HUES6 (cell line): Measurements from ENCODE around the gene DKC1.
A peak's percentile ranks its signal among the peaks of the same experiment; 100 is the strongest.
"Not testable (repeated sequence)": the region's sequence is repeated elsewhere in the genome, so short reads cannot be mapped to it uniquely, and the experiment has no call there.

Experiments
- H3K27ac ChIP-seq: 2 replicates; pipeline ENCODE4 v1.7.0; 2013; ENCODE audit warnings: low read depth, mild to moderate bottlenecking, low read length, inconsistent platforms
- H3K27me3 ChIP-seq: 2 replicates; pipeline ENCODE4 v1.6.1; 2013; ENCODE audit warnings: low read length; ENCODE audit not compliant: control insufficient read depth, insufficient read depth
- H3K36me3 ChIP-seq: 2 replicates; pipeline ENCODE4 v1.6.1; 2013; ENCODE audit warnings: low read length; ENCODE audit not compliant: control insufficient read depth, insufficient read depth
- H3K4me1 ChIP-seq: 2 replicates; pipeline ENCODE4 v1.6.1; 2013; ENCODE audit warnings: low read length; ENCODE audit not compliant: control insufficient read depth, insufficient read depth
- H3K4me3 ChIP-seq: 2 replicates; pipeline ENCODE4 v1.5.1; 2013; ENCODE audit warnings: low read depth, low read length
- H3K9ac ChIP-seq: one replicate; pipeline ENCODE4 v1.6.1; 2013; ENCODE audit warnings: mild to moderate bottlenecking, low read length
- H3K9me3 ChIP-seq: 2 replicates; pipeline ENCODE4 v1.6.1; 2013; ENCODE audit warnings: low read depth, low read length; ENCODE audit not compliant: control insufficient read depth, insufficient read depth

Gene DKC1

GRCh38 chrX:154821523-154821922 is 58.9 kb downstream of the DKC1 start:
- Histone ChIP-seq H3K9me3 (peaks cover 36% of the 10 kb centered on the region), H3K27me3 (no peaks in the 10 kb centered on the region), H3K4me1 (peaks cover 33% of the 10 kb centered on the region), H3K9ac (peak overlapping the region; percentile 75), H3K27ac (peak overlapping the region; percentile 89; the same call in 1 of the 2 replicates), H3K36me3 (no peaks in the 10 kb centered on the region), H3K4me3 (0 out of 2 replicates have a peak overlapping the region, but pooled peaks have one; percentile 1)

DNA sequence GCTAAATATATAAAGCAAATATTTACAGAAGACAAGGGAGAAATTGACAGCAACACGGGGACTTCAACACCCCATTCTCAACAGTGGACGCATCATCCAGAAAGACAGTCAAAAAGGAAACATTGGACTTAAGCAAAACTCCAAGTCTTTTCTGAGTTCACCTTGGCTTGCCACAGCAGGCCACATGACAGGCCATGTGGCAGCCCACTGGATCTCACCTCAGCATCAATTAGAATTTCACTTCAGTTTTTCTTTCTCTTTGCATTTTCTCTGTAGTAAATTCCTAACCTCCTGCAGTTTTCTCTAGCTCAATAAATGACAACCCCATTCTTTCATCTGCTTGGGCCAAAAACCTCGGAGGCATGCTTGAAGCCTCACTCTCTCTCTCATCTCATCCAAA is 59.4 kb downstream of the DKC1 start:
- Histone ChIP-seq H3K9ac (peak overlapping the region; percentile 21), H3K27me3 (no peaks in the 10 kb centered on the region), H3K4me1 (peaks cover 33% of the 10 kb centered on the region), H3K36me3 (no peaks in the 10 kb centered on the region), H3K27ac (peak overlapping the region; percentile 55; the same call in 1 of the 2 replicates), H3K9me3 (peaks cover 39% of the 10 kb centered on the region), H3K4me3 (0 out of 2 replicates have a peak overlapping the region, but pooled peaks have one; percentile 1)

GRCh38 chrX:154824638-154825037 is 62.0 kb downstream of the DKC1 start:
- Histone ChIP-seq H3K4me1 (peaks cover 30% of the 10 kb centered on the region), H3K9ac (no peak overlapping the region), H3K9me3 (peaks cover 37% of the 10 kb centered on the region), H3K27me3 (no peaks in the 10 kb centered on the region), H3K27ac (no peak overlapping the region), H3K4me3 (no peak overlapping the region), H3K36me3 (no peaks in the 10 kb centered on the region)

DNA sequence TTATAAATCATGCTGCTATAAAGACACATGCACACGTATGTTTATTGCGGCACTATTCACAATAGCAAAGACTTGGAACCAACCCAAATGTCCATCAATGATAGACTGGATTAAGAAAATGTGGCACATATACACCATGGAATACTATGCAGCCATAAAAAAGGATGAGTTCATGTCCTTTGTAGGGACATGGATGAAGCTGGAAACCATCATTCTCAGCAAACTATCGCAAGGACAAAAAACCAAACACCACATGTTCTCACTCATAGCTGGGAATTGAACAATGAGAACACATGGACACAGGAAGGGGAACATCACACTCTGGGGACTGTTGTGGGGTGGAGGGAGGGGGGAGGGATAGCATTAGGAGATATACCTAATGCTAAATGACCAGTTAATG is 62.9 kb downstream of the DKC1 start:
- Histone ChIP-seq H3K9me3 (peaks cover 36% of the 10 kb centered on the region), H3K4me1 (peaks cover 20% of the 10 kb centered on the region)
- not testable (repeated sequence) for H3K27me3 ChIP-seq, H3K4me3 ChIP-seq, H3K9ac ChIP-seq, H3K27ac ChIP-seq, H3K36me3 ChIP-seq
